Measurements from ENCODE around the gene VAMP7. TPM values are rescaled to one million over a fixed set of nuclear protein-coding genes. Genes with fewer than 3 reads are reported as not detected.

The VAMP7 gene
- total RNA-seq, 3 donors from 2014 or later = 23.9 to 32.9 (median 32.6) TPM

- Histone ChIP-seq H3K9me3 (no peaks in the 10 kb centered on the region), H3K4me1 (ENCODE audit: low read depth) (no peaks in the 10 kb centered on the region), H3K4me3 (no peak overlapping the region), H3K36me3 (ENCODE audit: low read depth) (no peaks in the 10 kb centered on the region)
- TF ChIP-seq CTCF (IDR thresholded peaks at IDR 0.05) = no peak
- DNase-seq (no peak), ATAC-seq (no peak)
- intact Hi-C loops (cut with DNase I, micrococcal nuclease) = no loop called here
Observed at GRCh38 chrX:155954793-155955192, 73.6 kb downstream of the VAMP7 start.

GRCh38 chrX:155956099-155956498 is 75.0 kb downstream of the VAMP7 start:
- TF ChIP-seq CTCF (IDR thresholded peaks at IDR 0.05) = no peak
- intact Hi-C loops (cut with DNase I, micrococcal nuclease) = no loop called here

GRCh38 chrX:155956649-155957048 is 75.5 kb downstream of the VAMP7 start:
- DNase-seq = peak in 1 of 3 donors; percentile 18
- no peak for ATAC-seq
- intact Hi-C loops (cut with DNase I, micrococcal nuclease) = no loop called here
- no peak overlapping the region for H3K4me3 ChIP-seq
- H3K4me1 ChIP-seq (ENCODE audit: low read depth) = no peaks in the 10 kb centered on the region
- no peaks in the 10 kb centered on the region for H3K36me3 ChIP-seq (ENCODE audit: low read depth)
- H3K9me3 ChIP-seq = no peaks in the 10 kb centered on the region
- TF ChIP-seq CTCF (IDR thresholded peaks at IDR 0.05) = no peak

More at GRCh38 chrX:155956099-155956498, 75.0 kb downstream of the VAMP7 start:
- Histone ChIP-seq H3K36me3 (ENCODE audit: low read depth) (no peaks in the 10 kb centered on the region), H3K9me3 (no peaks in the 10 kb centered on the region), H3K4me3 (no peak overlapping the region), H3K4me1 (ENCODE audit: low read depth) (no peaks in the 10 kb centered on the region)
- DNase-seq (no peak), ATAC-seq (no peak)

- no peak for TF ChIP-seq CTCF (IDR thresholded peaks at IDR 0.05)
- Histone ChIP-seq H3K4me3 (no peak overlapping the region), H3K9me3 (no peaks in the 10 kb centered on the region), H3K4me1 (ENCODE audit: low read depth) (no peaks in the 10 kb centered on the region), H3K36me3 (ENCODE audit: low read depth) (no peaks in the 10 kb centered on the region)
- no peak for DNase-seq
- ATAC-seq = no peak
- intact Hi-C loops (cut with DNase I, micrococcal nuclease) = no loop called here
Observed at GRCh38 chrX:155957843-155958242, 76.7 kb downstream of the VAMP7 start.

GRCh38 chrX:155959018-155959587 is 78.0 kb downstream of the VAMP7 start:
- no peak for DNase-seq
- H3K36me3 ChIP-seq (ENCODE audit: low read depth) = no peaks in the 10 kb centered on the region
- no peak overlapping the region for H3K4me3 ChIP-seq
- no peak for ATAC-seq
- intact Hi-C loops (cut with DNase I, micrococcal nuclease) = no loop called here
- no peaks in the 10 kb centered on the region for H3K4me1 ChIP-seq (ENCODE audit: low read depth)
- H3K9me3 ChIP-seq = peaks cover under 1% of the 10 kb centered on the region
- no peak for TF ChIP-seq CTCF (IDR thresholded peaks at IDR 0.05)

- intact Hi-C loops (cut with DNase I, micrococcal nuclease) = no loop called here
- Histone ChIP-seq H3K9me3 (peaks cover 3% of the 10 kb centered on the region), H3K36me3 (ENCODE audit: low read depth) (no peaks in the 10 kb centered on the region), H3K4me1 (ENCODE audit: low read depth) (no peaks in the 10 kb centered on the region), H3K4me3 (no peak overlapping the region)
- ATAC-seq = peak; percentile 11
- TF ChIP-seq CTCF (IDR thresholded peaks at IDR 0.05) = no peak
- DNase-seq = no peak
Observed at GRCh38 chrX:155962906-155963305, 81.8 kb downstream of the VAMP7 start.

Measured in mucosa of descending colon (tissue), 3 donors.